Stomach (tissue), 4 donors: ENCODE results near the gene APOC3.

Experiments
- CTCF ChIP-seq, 7 experiments: fragments of 450-650 bp in 4 of 7; fragments of 200-600 bp in 3 of 7; sonication (generic) in 3 of 7; IDR thresholded peaks; one replicate each; pipeline ENCODE4 v1.5.1; 2016 to 2019; ENCODE audit warnings: antibody characterized with exemption in 7 of 7, control low read depth in 2 of 7, mild to moderate bottlenecking in 1 of 7
- POLR2A ChIP-seq, 4 donors: fragments of 450-650 bp; IDR thresholded peaks; one replicate each; pipeline ENCODE4 v1.6.1; 2016; ENCODE audit warnings: antibody characterized with exemption in 4 of 4, control low read depth in 2 of 4, mild to moderate bottlenecking in 1 of 4, moderate library complexity in 1 of 4

- no peak for TF ChIP-seq CTCF (IDR thresholded peaks at IDR 0.05)
- no peak for TF ChIP-seq POLR2A (IDR thresholded peaks at IDR 0.05)
Observed at GRCh38 chr11:116797816-116798215, 31.9 kb upstream of the APOC3 start.
